Activated T-helper 2 cell treated with anti-CD3 and anti-CD28 coated beads, Interferon-gamma antibody, Interleukin-2, Interleukin-4, amounts not matched to agents 10 μg/mL and 5 μg/mL and 100 μg/mL, durations not matched to agents 14 hours and 24 hours and 36 hours (primary cell): ENCODE measurements around the gene GPC6. TPM values are rescaled to one million over a fixed set of nuclear protein-coding genes. Genes with fewer than 3 reads are reported as not detected.

Source experiments
- DNase-seq: peaks from one replicate; pipeline ENCODE4 v3.0.0; 2021; ENCODE audit warnings: low spot score
- H3K27ac Mint-ChIP-seq: one replicate; pipeline ENCODE4 v1.8.0; 2021; ENCODE audit warnings: mixed read lengths
- H3K27me3 Mint-ChIP-seq: one replicate; pipeline ENCODE4 v1.8.0; 2021; ENCODE audit warnings: low read depth, mixed read lengths
- H3K36me3 Mint-ChIP-seq: one replicate; pipeline ENCODE4 v1.8.0; 2021; ENCODE audit warnings: low read depth, mixed read lengths
- H3K4me1 Mint-ChIP-seq: one replicate; pipeline ENCODE4 v1.8.0; 2021; ENCODE audit warnings: low read depth, mixed read lengths
- H3K4me3 Mint-ChIP-seq: one replicate; pipeline ENCODE4 v1.8.0; 2021; ENCODE audit warnings: low read depth, mild to moderate bottlenecking, moderate library complexity, mixed read lengths
- H3K9me3 Mint-ChIP-seq: one replicate; pipeline ENCODE4 v1.8.0; 2021; ENCODE audit warnings: mixed read lengths
- intact Hi-C: fragments of 100-400 bp; cut with micrococcal nuclease; formaldehyde crosslinking; loops from one replicate; pipeline ENCODE4 v1.15.1; 2023
- total RNA-seq: library from RNA; stranded (reverse); gene quantifications from 2 replicates; pipeline ENCODE4 v1.2.3, GENCODE V29; 2022

GPC6 gene
- total RNA-seq, 1 donor from 2014 or later: not detected

GRCh38 chr13:94254737-94255136 lies 1028.1 kb downstream of the GPC6 start:
- intact Hi-C loops: no loop called here
- Mint-ChIP-seq H3K4me3 (no peak overlapping the region), H3K27ac (no peak overlapping the region), H3K9me3 (peaks cover 5% of the 10 kb centered on the region), H3K4me1 (no peaks in the 10 kb centered on the region), H3K27me3 (no peaks in the 10 kb centered on the region), H3K36me3 (no peaks in the 10 kb centered on the region)
- no peak for DNase-seq

GRCh38 chr13:94256721-94257120 lies 1030.1 kb downstream of the GPC6 start:
- DNase-seq: no peak
- intact Hi-C loops: no loop called here
- Mint-ChIP-seq H3K4me3 (no peak overlapping the region), H3K9me3 (no peaks in the 10 kb centered on the region), H3K27ac (no peak overlapping the region), H3K36me3 (no peaks in the 10 kb centered on the region), H3K4me1 (no peaks in the 10 kb centered on the region), H3K27me3 (no peaks in the 10 kb centered on the region)

- intact Hi-C loops: no loop called here
Observed at GRCh38 chr13:94259984-94260383, 1033.4 kb downstream of the GPC6 start.

GRCh38 chr13:94261163-94261562 lies 1034.6 kb downstream of the GPC6 start:
- Mint-ChIP-seq H3K9me3 (no peaks in the 10 kb centered on the region), H3K27me3 (no peaks in the 10 kb centered on the region), H3K4me3 (no peak overlapping the region), H3K4me1 (no peaks in the 10 kb centered on the region), H3K27ac (no peak overlapping the region), H3K36me3 (no peaks in the 10 kb centered on the region)
- intact Hi-C loops: no loop called here
- no peak for DNase-seq

More at GRCh38 chr13:94259984-94260383, 1033.4 kb downstream of the GPC6 start:
- H3K36me3 Mint-ChIP-seq: no peaks in the 10 kb centered on the region
- DNase-seq: no peak
- no peak overlapping the region for H3K4me3 Mint-ChIP-seq
- no peaks in the 10 kb centered on the region for H3K27me3 Mint-ChIP-seq
- no peaks in the 10 kb centered on the region for H3K9me3 Mint-ChIP-seq
- H3K27ac Mint-ChIP-seq: no peak overlapping the region
- H3K4me1 Mint-ChIP-seq: no peaks in the 10 kb centered on the region

GRCh38 chr13:94263038-94263437 lies 1036.4 kb downstream of the GPC6 start:
- Mint-ChIP-seq H3K4me3 (no peak overlapping the region), H3K27me3 (no peaks in the 10 kb centered on the region), H3K4me1 (no peaks in the 10 kb centered on the region), H3K9me3 (no peaks in the 10 kb centered on the region), H3K27ac (no peak overlapping the region), H3K36me3 (no peaks in the 10 kb centered on the region)
- intact Hi-C loops: no loop called here
- DNase-seq: no peak

GRCh38 chr13:94267581-94268366 lies 1041.2 kb downstream of the GPC6 start:
- intact Hi-C loops: no loop called here
- H3K4me3 Mint-ChIP-seq: no peak overlapping the region
- no peaks in the 10 kb centered on the region for H3K36me3 Mint-ChIP-seq
- DNase-seq: no peak
- H3K27ac Mint-ChIP-seq: no peak overlapping the region
- H3K9me3 Mint-ChIP-seq: no peaks in the 10 kb centered on the region
- H3K27me3 Mint-ChIP-seq: no peaks in the 10 kb centered on the region
- no peaks in the 10 kb centered on the region for H3K4me1 Mint-ChIP-seq

GRCh38 chr13:94268661-94269060 lies 1042.1 kb downstream of the GPC6 start:
- H3K4me3 Mint-ChIP-seq: no peak overlapping the region
- intact Hi-C loops: no loop called here
- no peak overlapping the region for H3K27ac Mint-ChIP-seq
- no peak for DNase-seq
- no peaks in the 10 kb centered on the region for H3K4me1 Mint-ChIP-seq
- no peaks in the 10 kb centered on the region for H3K36me3 Mint-ChIP-seq
- H3K9me3 Mint-ChIP-seq: no peaks in the 10 kb centered on the region
- H3K27me3 Mint-ChIP-seq: no peaks in the 10 kb centered on the region

- H3K27me3 Mint-ChIP-seq: no peaks in the 10 kb centered on the region
- DNase-seq: no peak
- no peak overlapping the region for H3K4me3 Mint-ChIP-seq
- H3K4me1 Mint-ChIP-seq: no peaks in the 10 kb centered on the region
- no peaks in the 10 kb centered on the region for H3K36me3 Mint-ChIP-seq
- intact Hi-C loops: no loop called here
- H3K27ac Mint-ChIP-seq: no peak overlapping the region
- H3K9me3 Mint-ChIP-seq: no peaks in the 10 kb centered on the region
Observed at GRCh38 chr13:94269557-94269956, 1043.0 kb downstream of the GPC6 start.

GRCh38 chr13:94270556-94270955 lies 1043.9 kb downstream of the GPC6 start:
- Mint-ChIP-seq H3K27ac (no peak overlapping the region), H3K4me1 (no peaks in the 10 kb centered on the region), H3K4me3 (no peak overlapping the region), H3K36me3 (no peaks in the 10 kb centered on the region), H3K27me3 (no peaks in the 10 kb centered on the region), H3K9me3 (no peaks in the 10 kb centered on the region)
- intact Hi-C loops: no loop called here
- no peak for DNase-seq

GRCh38 chr13:94272038-94272437 lies 1045.4 kb downstream of the GPC6 start:
- Mint-ChIP-seq H3K4me3 (no peak overlapping the region), H3K9me3 (no peaks in the 10 kb centered on the region), H3K36me3 (no peaks in the 10 kb centered on the region), H3K4me1 (no peaks in the 10 kb centered on the region), H3K27me3 (no peaks in the 10 kb centered on the region), H3K27ac (no peak overlapping the region)
- intact Hi-C loops: no loop called here
- DNase-seq: no peak

GRCh38 chr13:94280349-94280748 lies 1053.7 kb downstream of the GPC6 start:
- peaks cover 2% of the 10 kb centered on the region for H3K27me3 Mint-ChIP-seq

GRCh38 chr13:94280845-94281244 lies 1054.2 kb downstream of the GPC6 start:
- no peaks in the 10 kb centered on the region for H3K4me1 Mint-ChIP-seq
- intact Hi-C loops: no loop called here
- H3K4me3 Mint-ChIP-seq: no peak overlapping the region
- no peak for DNase-seq
- H3K27ac Mint-ChIP-seq: no peak overlapping the region
- peaks cover 2% of the 10 kb centered on the region for H3K27me3 Mint-ChIP-seq
- no peaks in the 10 kb centered on the region for H3K36me3 Mint-ChIP-seq
- H3K9me3 Mint-ChIP-seq: no peaks in the 10 kb centered on the region

More at GRCh38 chr13:94280349-94280748, 1053.7 kb downstream of the GPC6 start:
- Mint-ChIP-seq H3K4me3 (no peak overlapping the region), H3K9me3 (no peaks in the 10 kb centered on the region), H3K36me3 (no peaks in the 10 kb centered on the region), H3K4me1 (no peaks in the 10 kb centered on the region), H3K27ac (no peak overlapping the region)
- no peak for DNase-seq
- intact Hi-C loops: no loop called here

- Mint-ChIP-seq H3K9me3 (no peaks in the 10 kb centered on the region), H3K27me3 (peaks cover 8% of the 10 kb centered on the region), H3K27ac (no peak overlapping the region), H3K4me1 (no peaks in the 10 kb centered on the region), H3K4me3 (no peak overlapping the region), H3K36me3 (no peaks in the 10 kb centered on the region)
- DNase-seq: no peak
- intact Hi-C loops: no loop called here
Observed at GRCh38 chr13:94286581-94286980, 1060.0 kb downstream of the GPC6 start.
